ENCODE results near the gene NPAT. TPM values are rescaled to one million over a fixed set of nuclear protein-coding genes. Genes with fewer than 3 reads are reported as not detected.

NPAT gene
- total and polyA plus RNA-seq, 2 of the 13 experiments (the other 11 are each of a cell fraction or from before 2014, with no cell fraction given) = 4.4 to 11.2 TPM

- in situ Hi-C loops (cut with HindIII; ENCODE audit: extremely low pct_ligation_motif_present, low pct_unique_long_range_greater_than_20kb) (no loop called here), intact Hi-C loops (cut with micrococcal nuclease; ENCODE audit: unreplicated experiment) (no loop called here)
- ATAC-seq (no peak), FAIRE-seq (no peak), DNase-seq (ENCODE audit: low spot score) (no peak)
- H3K9me3 ChIP-seq (ENCODE audit: low read length) = no peaks in the 10 kb centered on the region
- WGBS (ENCODE audit: low lambda C conversion rate) = 93% methylated on average over 3 of the region's 6 CpGs
- TF ChIP-seq SP2 (CRISPR knock-in tag; IDR thresholded peaks at IDR 0.05) (no peak), TBX3 (IDR thresholded peaks at IDR 0.05; ENCODE audit: borderline replicate concordance) (no peak), KLF15 (CRISPR knock-in tag; IDR thresholded peaks at IDR 0.05; ENCODE audit: borderline replicate concordance) (no peak), ZSCAN5A (CRISPR knock-in tag; IDR thresholded peaks at IDR 0.05; ENCODE audit: borderline replicate concordance) (no peak), NCOA5 (CRISPR knock-in tag; IDR thresholded peaks at IDR 0.05) (no peak), NFATC3 (CRISPR knock-in tag; IDR thresholded peaks at IDR 0.05) (no peak), MZF1 (CRISPR knock-in tag; IDR thresholded peaks at IDR 0.05; ENCODE audit: borderline replicate concordance) (no peak), ZNF333 (CRISPR knock-in tag; IDR thresholded peaks at IDR 0.05; ENCODE audit: borderline replicate concordance) (no peak), HNRNPK (IDR thresholded peaks at IDR 0.05; ENCODE audit: low read depth, low read length, poor library complexity, severe bottlenecking) (no peak), ZBTB8A (CRISPR knock-in tag; IDR thresholded peaks at IDR 0.05; ENCODE audit: borderline replicate concordance, low read depth) (no peak), ELF3 (CRISPR knock-in tag; IDR thresholded peaks at IDR 0.05) (no peak), ZFP41 (CRISPR knock-in tag; IDR thresholded peaks at IDR 0.05; ENCODE audit: borderline replicate concordance) (no peak), MED8 (CRISPR knock-in tag; IDR thresholded peaks at IDR 0.05; ENCODE audit: insufficient replicate concordance) (no peak), SCMH1 (CRISPR knock-in tag; IDR thresholded peaks at IDR 0.05; ENCODE audit: borderline replicate concordance) (no peak), ETS1 (CRISPR knock-in tag; IDR thresholded peaks at IDR 0.05) (no peak), ZNF44 (CRISPR knock-in tag; IDR thresholded peaks at IDR 0.05) (no peak)
- TF ChIP-seq, protein P1, sequence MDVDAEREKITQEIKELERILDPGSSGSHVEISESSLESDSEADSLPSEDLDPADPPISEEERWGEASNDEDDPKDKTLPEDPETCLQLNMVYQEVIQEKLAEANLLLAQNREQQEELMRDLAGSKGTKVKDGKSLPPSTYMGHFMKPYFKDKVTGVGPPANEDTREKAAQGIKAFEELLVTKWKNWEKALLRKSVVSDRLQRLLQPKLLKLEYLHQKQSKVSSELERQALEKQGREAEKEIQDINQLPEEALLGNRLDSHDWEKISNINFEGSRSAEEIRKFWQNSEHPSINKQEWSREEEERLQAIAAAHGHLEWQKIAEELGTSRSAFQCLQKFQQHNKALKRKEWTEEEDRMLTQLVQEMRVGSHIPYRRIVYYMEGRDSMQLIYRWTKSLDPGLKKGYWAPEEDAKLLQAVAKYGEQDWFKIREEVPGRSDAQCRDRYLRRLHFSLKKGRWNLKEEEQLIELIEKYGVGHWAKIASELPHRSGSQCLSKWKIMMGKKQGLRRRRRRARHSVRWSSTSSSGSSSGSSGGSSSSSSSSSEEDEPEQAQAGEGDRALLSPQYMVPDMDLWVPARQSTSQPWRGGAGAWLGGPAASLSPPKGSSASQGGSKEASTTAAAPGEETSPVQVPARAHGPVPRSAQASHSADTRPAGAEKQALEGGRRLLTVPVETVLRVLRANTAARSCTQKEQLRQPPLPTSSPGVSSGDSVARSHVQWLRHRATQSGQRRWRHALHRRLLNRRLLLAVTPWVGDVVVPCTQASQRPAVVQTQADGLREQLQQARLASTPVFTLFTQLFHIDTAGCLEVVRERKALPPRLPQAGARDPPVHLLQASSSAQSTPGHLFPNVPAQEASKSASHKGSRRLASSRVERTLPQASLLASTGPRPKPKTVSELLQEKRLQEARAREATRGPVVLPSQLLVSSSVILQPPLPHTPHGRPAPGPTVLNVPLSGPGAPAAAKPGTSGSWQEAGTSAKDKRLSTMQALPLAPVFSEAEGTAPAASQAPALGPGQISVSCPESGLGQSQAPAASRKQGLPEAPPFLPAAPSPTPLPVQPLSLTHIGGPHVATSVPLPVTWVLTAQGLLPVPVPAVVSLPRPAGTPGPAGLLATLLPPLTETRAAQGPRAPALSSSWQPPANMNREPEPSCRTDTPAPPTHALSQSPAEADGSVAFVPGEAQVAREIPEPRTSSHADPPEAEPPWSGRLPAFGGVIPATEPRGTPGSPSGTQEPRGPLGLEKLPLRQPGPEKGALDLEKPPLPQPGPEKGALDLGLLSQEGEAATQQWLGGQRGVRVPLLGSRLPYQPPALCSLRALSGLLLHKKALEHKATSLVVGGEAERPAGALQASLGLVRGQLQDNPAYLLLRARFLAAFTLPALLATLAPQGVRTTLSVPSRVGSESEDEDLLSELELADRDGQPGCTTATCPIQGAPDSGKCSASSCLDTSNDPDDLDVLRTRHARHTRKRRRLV (CRISPR knock-in tag; IDR thresholded peaks at IDR 0.05) = no peak
- peaks cover 13% of the 10 kb centered on the region for H3K79me2 ChIP-seq (ENCODE audit: insufficient read depth, low read length)
- H3K4me3 ChIP-seq (replicated peaks in 1 of 3; ENCODE audit: insufficient read depth in 1 of 3, low read depth in 2 of 3, low read length in 3 of 3) = no peak overlapping the region
- no peak overlapping the region for H2AFZ ChIP-seq (ENCODE audit: low read length)
- no peaks in the 10 kb centered on the region for H3K27me3 ChIP-seq (ENCODE audit: control insufficient read depth in 1 of 2, insufficient read depth in 2 of 2, low read length in 2 of 2)
- H3K9ac ChIP-seq (ENCODE audit: insufficient read depth, low read depth, low read length) = no peak overlapping the region
- ChIA-PET POLR2A (no interaction called here), CTCF (ENCODE audit: low intra/inter-chr PET ratio, low total read pairs) (no interaction called here)
- no TSS peak for BruUV-seq (replicated peaks)
- no peaks in the 10 kb centered on the region for H4K20me1 ChIP-seq (ENCODE audit: insufficient read depth, low read length)
- 0 out of 2 replicates have a peak, but pooled peaks cover 6% of the 10 kb centered on the region for H3K4me1 ChIP-seq (ENCODE audit: insufficient read depth, low read length)
- peaks cover 13 to 33% of the 10 kb centered on the region in 2 experiments for H3K36me3 ChIP-seq (replicated peaks in 1 of 2; ENCODE audit: control insufficient read depth in 1 of 2, insufficient read depth in 2 of 2, low read length in 2 of 2)
- no peak overlapping the region for H3K4me2 ChIP-seq (ENCODE audit: low read depth, low read length)
- no peak overlapping the region for H3K27ac ChIP-seq (ENCODE audit: extremely low read length, insufficient read depth, low read length)
Observed at GRCh38 chr11:108206171-108206570, 16.3 kb downstream of the NPAT start.

All from HepG2 (cell line).